SK-N-SH treated with all-trans-retinoic acid at 6 μM for 48 hours (cell line): ENCODE results near the gene ITPKB.

Experiments used
- ATAC-seq: fragments of 200-7000 bp; cut with Tn5 transposase; 3 replicates; pipeline ENCODE4 v1.9.1; 2020; ENCODE audit warnings: mild to moderate bottlenecking, moderate library complexity
- ARNTL ChIP-seq: fragments of 450-650 bp; formaldehyde crosslinking; IDR thresholded peaks from 2 replicates; pipeline ENCODE4 v1.5.0; 2020; ENCODE audit warnings: low read depth, mild to moderate bottlenecking, moderate library complexity, borderline replicate concordance
- BACH2 ChIP-seq: fragments of 250-450 bp; sonication (Bioruptor Pico); IDR thresholded peaks from 2 replicates; pipeline ENCODE4 v1.9.0; 2021; ENCODE audit warnings: mild to moderate bottlenecking, borderline replicate concordance
- CREB5 ChIP-seq: fragments of 250-450 bp; sonication (Bioruptor Pico); IDR thresholded peaks from 2 replicates; pipeline ENCODE4 v1.5.1; 2020; ENCODE audit warnings: low read depth, mild to moderate bottlenecking, moderate library complexity
- ESRRG ChIP-seq: fragments of 250-450 bp; sonication (Bioruptor Pico); IDR thresholded peaks from 2 replicates; pipeline ENCODE4 v1.6.1; 2021; ENCODE audit warnings: mild to moderate bottlenecking
- ISL1 ChIP-seq: fragments of 250-450 bp; sonication (Bioruptor Pico); IDR thresholded peaks from 2 replicates; pipeline ENCODE4 v2.1.2; 2022; ENCODE audit warnings: mild to moderate bottlenecking, moderate library complexity
- OSR1 ChIP-seq: fragments of 250-450 bp; sonication (Bioruptor Pico); IDR thresholded peaks from 2 replicates; pipeline ENCODE4 v1.8.0; 2022; ENCODE audit warnings: moderate library complexity, mild to moderate bottlenecking, inconsistent platforms
- PPARA ChIP-seq: fragments of 250-450 bp; sonication (Bioruptor Pico); IDR thresholded peaks from 2 replicates; pipeline ENCODE4 v1.5.0; 2020; ENCODE audit warnings: mild to moderate bottlenecking, borderline replicate concordance
- RARB ChIP-seq: fragments of 250-450 bp; sonication (Bioruptor Pico); IDR thresholded peaks from 2 replicates; pipeline ENCODE4 v1.8.0; 2021; ENCODE audit warnings: mild to moderate bottlenecking, moderate library complexity
- SNAI2 ChIP-seq: fragments of 250-450 bp; sonication (Bioruptor Pico); IDR thresholded peaks from 2 replicates; pipeline ENCODE4 v1.5.0; 2020; ENCODE audit warnings: mild to moderate bottlenecking, moderate library complexity
- TOX ChIP-seq: fragments of 250-450 bp; sonication (Bioruptor Pico); IDR thresholded peaks from 2 replicates; pipeline ENCODE4 v1.8.0; 2021; ENCODE audit warnings: mild to moderate bottlenecking, moderate library complexity, borderline replicate concordance
- TSHZ2 ChIP-seq: fragments of 250-450 bp; sonication (Bioruptor Pico); IDR thresholded peaks from 2 replicates; pipeline ENCODE4 v1.5.0; 2020; ENCODE audit warnings: mild to moderate bottlenecking, moderate library complexity
- ZC3H10 ChIP-seq: fragments of 250-450 bp; sonication (Bioruptor Pico); IDR thresholded peaks from 2 replicates; pipeline ENCODE4 v1.5.1; 2021; ENCODE audit warnings: mild to moderate bottlenecking, moderate library complexity
- ZFP30 ChIP-seq: fragments of 450-650 bp; formaldehyde crosslinking; IDR thresholded peaks from 2 replicates; pipeline ENCODE4 v1.5.0; 2022; ENCODE audit warnings: mild to moderate bottlenecking, moderate library complexity
- ZNF565 ChIP-seq: fragments of 450-650 bp; formaldehyde crosslinking; conservative IDR thresholded peaks from 2 replicates; pipeline ENCODE4 v1.5.0; 2020; ENCODE audit warnings: low read depth, mild to moderate bottlenecking, moderate library complexity
- TF ChIP-seq, protein P1 (sequence below): fragments of 250-450 bp; sonication (Bioruptor Pico); IDR thresholded peaks from 2 replicates; pipeline ENCODE4 v1.5.1; 2021; ENCODE audit warnings: mild to moderate bottlenecking, moderate library complexity
- TF ChIP-seq, protein P2 (sequence below): fragments of 250-450 bp; sonication (Bioruptor Pico); IDR thresholded peaks from 2 replicates; pipeline ENCODE4 v1.8.0; 2020; ENCODE audit warnings: mild to moderate bottlenecking, moderate library complexity, borderline replicate concordance

The ITPKB gene

DNA sequence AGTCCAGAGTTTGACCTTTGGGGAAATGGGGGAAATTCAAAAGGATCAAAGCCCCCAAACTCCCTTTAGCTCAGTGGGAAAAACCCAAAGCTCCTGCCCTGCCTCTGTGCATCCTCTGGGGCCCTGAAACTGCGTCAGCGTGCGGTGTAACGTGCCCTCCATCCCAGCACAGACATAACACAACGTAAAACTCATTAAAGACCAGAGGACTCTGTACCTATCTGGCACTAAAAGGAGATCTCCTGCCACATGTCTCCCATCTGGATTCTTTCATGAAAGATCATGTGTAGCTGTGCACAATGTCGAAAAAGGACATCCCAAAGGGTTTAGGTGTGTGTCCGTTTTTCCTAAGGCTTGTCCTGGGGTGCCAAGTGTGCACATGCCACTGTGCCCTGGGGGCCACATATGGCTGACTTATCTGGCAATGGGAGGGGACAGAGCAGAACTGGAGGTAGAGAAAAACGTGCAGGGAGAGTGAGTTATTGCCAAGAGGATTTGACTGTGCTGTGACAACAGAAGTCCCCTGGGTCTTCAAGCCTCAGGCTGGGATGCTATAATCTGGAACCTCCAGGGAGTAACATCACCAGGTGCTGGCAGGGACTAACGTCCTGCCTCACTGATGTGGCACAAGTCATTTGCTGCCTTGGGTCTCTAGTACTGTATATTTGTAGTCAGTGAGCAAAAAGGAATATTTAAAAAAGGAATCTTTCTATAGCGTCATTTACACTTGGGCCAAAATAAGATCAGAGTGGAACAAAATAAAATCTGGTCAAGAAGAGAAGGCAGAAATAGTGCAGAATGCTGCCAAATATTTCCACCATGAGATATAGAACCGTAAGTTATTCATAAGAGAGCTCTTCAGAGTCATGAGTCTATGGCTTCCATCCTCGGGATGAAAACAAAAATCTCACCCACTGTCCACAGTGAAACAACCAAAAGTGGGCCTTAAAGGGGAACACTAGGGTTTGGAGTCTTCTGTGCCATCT is 52.3 kb downstream of the ITPKB start:
- no peak for TF ChIP-seq ISL1 (CRISPR knock-in tag)
- TF ChIP-seq BACH2 (CRISPR knock-in tag), result no peak
- no peak for TF ChIP-seq ESRRG
- no peak for TF ChIP-seq RARB
- no peak for TF ChIP-seq TOX
- TF ChIP-seq PPARA (CRISPR knock-in tag), result no peak
- TF ChIP-seq TSHZ2 (CRISPR knock-in tag), result no peak
- no peak for TF ChIP-seq OSR1 (CRISPR knock-in tag)
- TF ChIP-seq, protein P1, sequence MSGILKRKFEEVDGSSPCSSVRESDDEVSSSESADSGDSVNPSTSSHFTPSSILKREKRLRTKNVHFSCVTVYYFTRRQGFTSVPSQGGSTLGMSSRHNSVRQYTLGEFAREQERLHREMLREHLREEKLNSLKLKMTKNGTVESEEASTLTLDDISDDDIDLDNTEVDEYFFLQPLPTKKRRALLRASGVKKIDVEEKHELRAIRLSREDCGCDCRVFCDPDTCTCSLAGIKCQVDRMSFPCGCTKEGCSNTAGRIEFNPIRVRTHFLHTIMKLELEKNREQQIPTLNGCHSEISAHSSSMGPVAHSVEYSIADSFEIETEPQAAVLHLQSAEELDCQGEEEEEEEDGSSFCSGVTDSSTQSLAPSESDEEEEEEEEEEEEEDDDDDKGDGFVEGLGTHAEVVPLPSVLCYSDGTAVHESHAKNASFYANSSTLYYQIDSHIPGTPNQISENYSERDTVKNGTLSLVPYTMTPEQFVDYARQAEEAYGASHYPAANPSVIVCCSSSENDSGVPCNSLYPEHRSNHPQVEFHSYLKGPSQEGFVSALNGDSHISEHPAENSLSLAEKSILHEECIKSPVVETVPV (CRISPR knock-in tag), result no peak
- TF ChIP-seq SNAI2 (CRISPR knock-in tag), result no peak
- TF ChIP-seq, protein P2, sequence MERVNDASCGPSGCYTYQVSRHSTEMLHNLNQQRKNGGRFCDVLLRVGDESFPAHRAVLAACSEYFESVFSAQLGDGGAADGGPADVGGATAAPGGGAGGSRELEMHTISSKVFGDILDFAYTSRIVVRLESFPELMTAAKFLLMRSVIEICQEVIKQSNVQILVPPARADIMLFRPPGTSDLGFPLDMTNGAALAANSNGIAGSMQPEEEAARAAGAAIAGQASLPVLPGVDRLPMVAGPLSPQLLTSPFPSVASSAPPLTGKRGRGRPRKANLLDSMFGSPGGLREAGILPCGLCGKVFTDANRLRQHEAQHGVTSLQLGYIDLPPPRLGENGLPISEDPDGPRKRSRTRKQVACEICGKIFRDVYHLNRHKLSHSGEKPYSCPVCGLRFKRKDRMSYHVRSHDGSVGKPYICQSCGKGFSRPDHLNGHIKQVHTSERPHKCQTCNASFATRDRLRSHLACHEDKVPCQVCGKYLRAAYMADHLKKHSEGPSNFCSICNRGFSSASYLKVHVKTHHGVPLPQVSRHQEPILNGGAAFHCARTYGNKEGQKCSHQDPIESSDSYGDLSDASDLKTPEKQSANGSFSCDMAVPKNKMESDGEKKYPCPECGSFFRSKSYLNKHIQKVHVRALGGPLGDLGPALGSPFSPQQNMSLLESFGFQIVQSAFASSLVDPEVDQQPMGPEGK (CRISPR knock-in tag), result no peak
- no peak for TF ChIP-seq CREB5 (CRISPR knock-in tag)
- ATAC-seq, result no peak

- ATAC-seq, result no peak
- TF ChIP-seq ZFP30 (no peak), OSR1 (CRISPR knock-in tag) (no peak), ARNTL (no peak), ZNF565 (CRISPR knock-in tag) (no peak), SNAI2 (CRISPR knock-in tag) (no peak)
These were observed 53.8 kb downstream of the ITPKB start for GRCh38 chr1:226685196-226685820.

GRCh38 chr1:226684026-226684425 is 55.1 kb downstream of the ITPKB start:
- TF ChIP-seq, protein P2 (CRISPR knock-in tag), result no peak
- no peak for TF ChIP-seq ZC3H10 (CRISPR knock-in tag)
- ATAC-seq, result no peak
